ENCODE data around the gene TESK2. TPM values are rescaled to one million over a fixed set of nuclear protein-coding genes. Genes with fewer than 3 reads are reported as not detected.

TESK2 gene
- total and polyA plus RNA-seq, 2 of the 13 experiments (the other 11 are each of a cell fraction or from before 2014, with no cell fraction given), result 5.5 to 9.6 TPM

GRCh38 chr1:45297666-45298356 is 193.2 kb downstream of the TESK2 start (continued):
- no peak for TF ChIP-seq ZBTB33 (CRISPR knock-in tag; IDR thresholded peaks at IDR 0.05)
- no peak for TF ChIP-seq GABPB1 (CRISPR knock-in tag; IDR thresholded peaks at IDR 0.05)
- TF ChIP-seq ZNF142 (CRISPR knock-in tag; IDR thresholded peaks at IDR 0.05), result no peak
- no peak for TF ChIP-seq ZNF720 (CRISPR knock-in tag; IDR thresholded peaks at IDR 0.05)
- TF ChIP-seq RXRB (CRISPR knock-in tag; IDR thresholded peaks at IDR 0.05; ENCODE audit: borderline replicate concordance), result peak; percentile 85
- TF ChIP-seq GFI1 (CRISPR knock-in tag; IDR thresholded peaks at IDR 0.05; ENCODE audit: borderline replicate concordance), result peak; percentile 52; the same call in 1 of the 2 replicates
- no peak for TF ChIP-seq EZH2 (conservative IDR thresholded peaks at IDR 0.05; ENCODE audit: low read depth, low read length)
- peak; percentile 48; the same call in 1 of the 2 replicates for TF ChIP-seq HOXA3 (CRISPR knock-in tag; IDR thresholded peaks at IDR 0.05)
- 0 out of 2 replicates have a peak, but pooled peaks have one; percentile 27 for TF ChIP-seq TARDBP (CRISPR knock-in tag; IDR thresholded peaks at IDR 0.05)
- no peak for TF ChIP-seq ATF7-NPFF (CRISPR knock-in tag; IDR thresholded peaks at IDR 0.05; ENCODE audit: low read depth)
- TF ChIP-seq TBX2 (CRISPR knock-in tag; IDR thresholded peaks at IDR 0.05; ENCODE audit: borderline replicate concordance), result 0 out of 2 replicates have a peak, but pooled peaks have one; percentile 16
- no peak for TF ChIP-seq ZFP36L1 (CRISPR knock-in tag; IDR thresholded peaks at IDR 0.05)
- TF ChIP-seq POLR2A (IDR thresholded peaks at IDR 0.05; ENCODE audit: insufficient read depth in 1 of 2, low read depth in 2 of 2, low read length in 2 of 2), result peak in 1 of 2 experiments; percentile 53; a peak in 2 of 4 replicates
- TF ChIP-seq CCAR2 (optimal IDR thresholded peaks at IDR 0.05; ENCODE audit: low read depth, low read length), result no peak
